ENCODE measurements around the gene SH3BP1.
A peak's percentile ranks its signal among the peaks of the same experiment; 100 is the strongest.
"Not testable (repeated sequence)": the region's sequence is repeated elsewhere in the genome, so short reads cannot be mapped to it uniquely, and the experiment has no call there.

The SH3BP1 gene

GRCh38 chr22:37654563-37655251 is 15.2 kb downstream of the SH3BP1 start:
- no peak for TF ChIP-seq SPI1 (IDR thresholded peaks at IDR 0.05; ENCODE audit: low read depth, low read length)
- no peak for TF ChIP-seq POLR2AphosphoS5 (IDR thresholded peaks at IDR 0.05; ENCODE audit: low read depth, low read length)
- no peak for TF ChIP-seq POLR2A (IDR thresholded peaks at IDR 0.05; ENCODE audit: low read depth, low read length)
- no peak for TF ChIP-seq PAX5 (IDR thresholded peaks at IDR 0.05; ENCODE audit: insufficient read depth, low read length, severe bottlenecking)
- TF ChIP-seq POU2F2 (IDR thresholded peaks at IDR 0.05; ENCODE audit: low read depth, low read length), result no peak
- no peak for TF ChIP-seq TAF1 (IDR thresholded peaks at IDR 0.05; ENCODE audit: low read depth, low read length)
- DNase-seq (ENCODE audit: insufficient read length, low spot score) (no peak), FAIRE-seq (no peak)

GRCh38 chr22:37655252-37655563 is 15.7 kb downstream of the SH3BP1 start:
- DNase-seq (ENCODE audit: insufficient read length, low spot score) (no peak), FAIRE-seq (no peak)
- no peak for TF ChIP-seq SPI1 (IDR thresholded peaks at IDR 0.05; ENCODE audit: low read depth, low read length)
- no peak for TF ChIP-seq POLR2AphosphoS5 (IDR thresholded peaks at IDR 0.05; ENCODE audit: low read depth, low read length)
- TF ChIP-seq PAX5 (IDR thresholded peaks at IDR 0.05; ENCODE audit: insufficient read depth, low read length, severe bottlenecking), result no peak
- TF ChIP-seq TAF1 (IDR thresholded peaks at IDR 0.05; ENCODE audit: low read depth, low read length), result no peak
- TF ChIP-seq POLR2A (IDR thresholded peaks at IDR 0.05; ENCODE audit: low read depth, low read length), result no peak
- no peak for TF ChIP-seq POU2F2 (IDR thresholded peaks at IDR 0.05; ENCODE audit: low read depth, low read length)

GRCh38 chr22:37656583-37656982 is 17.1 kb downstream of the SH3BP1 start:
- not testable (repeated sequence) for FAIRE-seq; DNase-seq (ENCODE audit: insufficient read length, low spot score)

GRCh38 chr22:37657590-37658132 is 18.2 kb downstream of the SH3BP1 start:
- FAIRE-seq, result peak; percentile 28
- DNase-seq (ENCODE audit: insufficient read length, low spot score), result no peak
- TF ChIP-seq PAX5 (IDR thresholded peaks at IDR 0.05; ENCODE audit: insufficient read depth, low read length, severe bottlenecking) (no peak), POLR2AphosphoS5 (IDR thresholded peaks at IDR 0.05; ENCODE audit: low read depth, low read length) (peak; percentile 90), TAF1 (IDR thresholded peaks at IDR 0.05; ENCODE audit: low read depth, low read length) (no peak), POU2F2 (IDR thresholded peaks at IDR 0.05; ENCODE audit: low read depth, low read length) (0 out of 2 replicates have a peak, but pooled peaks have one; percentile 15), POLR2A (IDR thresholded peaks at IDR 0.05; ENCODE audit: low read depth, low read length) (peak; percentile 90)

GRCh38 chr22:37658133-37659065 is 18.9 kb downstream of the SH3BP1 start, which contains the start of gene PDXP:
Gene PDXP, plus strand, starts transcription at chr22:37658723. Its CDS starts 60 bp downstream, at chr22:37658783.
- peak; percentile 99 for FAIRE-seq

GRCh38 chr22:37659066-37659896 is 19.8 kb downstream of the SH3BP1 start:
- TF ChIP-seq TAF1 (IDR thresholded peaks at IDR 0.05; ENCODE audit: low read depth, low read length) (no peak), PAX5 (IDR thresholded peaks at IDR 0.05; ENCODE audit: insufficient read depth, low read length, severe bottlenecking) (peak; percentile 87), POLR2A (IDR thresholded peaks at IDR 0.05; ENCODE audit: low read depth, low read length) (no peak)
- DNase-seq (ENCODE audit: insufficient read length, low spot score) (no peak), FAIRE-seq (peak; percentile 86)

More at GRCh38 chr22:37658133-37659065, 18.9 kb downstream of the SH3BP1 start, which contains the start of gene PDXP:
- DNase-seq (ENCODE audit: insufficient read length, low spot score), result peak; percentile 98
- no peak for TF ChIP-seq PAX5 (IDR thresholded peaks at IDR 0.05; ENCODE audit: insufficient read depth, low read length, severe bottlenecking)
- peak; percentile 85; the same call in 1 of the 2 replicates for TF ChIP-seq POU2F2 (IDR thresholded peaks at IDR 0.05; ENCODE audit: low read depth, low read length)

GRCh38 chr22:37659897-37660708 is 20.6 kb downstream of the SH3BP1 start:
- no peak for TF ChIP-seq TAF1 (IDR thresholded peaks at IDR 0.05; ENCODE audit: low read depth, low read length)
- peak; percentile 67; the same call in 1 of the 2 replicates for TF ChIP-seq SPI1 (IDR thresholded peaks at IDR 0.05; ENCODE audit: low read depth, low read length)
- no peak for TF ChIP-seq POLR2A (IDR thresholded peaks at IDR 0.05; ENCODE audit: low read depth, low read length)
- no peak for DNase-seq (ENCODE audit: insufficient read length, low spot score)
- FAIRE-seq, result peak; percentile 45

GRCh38 chr22:37660709-37661045 is 21.2 kb downstream of the SH3BP1 start:
- no peak for TF ChIP-seq POU2F2 (IDR thresholded peaks at IDR 0.05; ENCODE audit: low read depth, low read length)
- TF ChIP-seq POLR2AphosphoS5 (IDR thresholded peaks at IDR 0.05; ENCODE audit: low read depth, low read length), result no peak
- TF ChIP-seq POLR2A (IDR thresholded peaks at IDR 0.05; ENCODE audit: low read depth, low read length), result no peak
- TF ChIP-seq TAF1 (IDR thresholded peaks at IDR 0.05; ENCODE audit: low read depth, low read length), result no peak
- no peak for TF ChIP-seq SPI1 (IDR thresholded peaks at IDR 0.05; ENCODE audit: low read depth, low read length)
- TF ChIP-seq PAX5 (IDR thresholded peaks at IDR 0.05; ENCODE audit: insufficient read depth, low read length, severe bottlenecking), result no peak
- DNase-seq (ENCODE audit: insufficient read length, low spot score) (no peak), FAIRE-seq (no peak)

Data from GM12891 (cell line).